ENCODE results near the gene KSR2.

The KSR2 gene

DNA sequence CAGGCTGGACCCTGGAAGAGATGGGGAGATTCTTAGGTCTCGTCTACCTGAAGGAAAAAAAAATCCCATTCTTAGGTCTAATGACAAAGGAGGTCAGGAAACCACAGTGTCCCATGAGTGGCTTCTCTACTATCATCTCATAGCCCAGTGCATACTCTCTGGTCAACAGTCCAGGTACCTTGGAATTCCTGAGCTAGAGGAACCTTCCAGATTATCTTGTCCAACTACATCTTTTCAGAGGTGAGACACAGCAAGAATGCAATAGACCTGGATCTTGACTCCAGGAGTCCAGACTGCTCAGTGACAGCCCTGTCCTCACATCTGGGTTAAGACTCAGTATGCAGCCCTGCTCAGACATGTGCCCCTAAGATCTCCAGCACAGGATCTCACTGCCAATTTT lies 429.9 kb downstream of the KSR2 start:
- no peak for DNase-seq

DNA sequence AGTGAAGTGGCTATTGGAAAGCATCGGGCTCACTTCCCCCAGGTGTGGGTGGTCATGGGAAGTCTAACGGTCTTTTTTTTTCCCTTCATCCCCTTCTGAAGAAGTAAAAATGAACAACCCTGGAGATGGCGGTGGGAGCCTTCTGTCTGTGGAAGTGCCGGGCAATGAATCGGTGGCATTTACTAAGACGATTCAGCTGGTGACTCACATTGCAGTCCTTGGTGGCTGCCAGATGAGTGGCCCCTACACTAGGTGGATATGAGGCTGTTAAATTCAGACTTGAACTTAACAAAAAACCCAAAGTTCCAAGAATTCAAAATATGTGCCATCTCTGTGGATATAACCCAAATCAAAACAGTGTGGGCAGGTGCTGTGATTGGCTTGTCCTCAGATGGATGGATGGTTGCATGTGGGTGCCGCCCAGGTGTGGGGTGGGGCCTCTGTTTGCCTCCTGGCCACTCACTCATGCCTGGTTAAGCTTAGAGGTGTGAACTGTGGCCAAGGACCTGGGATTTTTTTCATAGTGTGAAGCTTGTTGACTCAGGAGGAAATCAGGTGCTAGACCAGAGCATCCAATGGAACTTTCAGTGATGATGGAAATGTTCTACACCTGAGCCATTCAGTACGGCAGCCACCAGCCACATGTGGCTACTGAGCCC lies 430.6 kb downstream of the KSR2 start:
- peak in 1 of 58 donors; percentile 3 for DNase-seq

DNA sequence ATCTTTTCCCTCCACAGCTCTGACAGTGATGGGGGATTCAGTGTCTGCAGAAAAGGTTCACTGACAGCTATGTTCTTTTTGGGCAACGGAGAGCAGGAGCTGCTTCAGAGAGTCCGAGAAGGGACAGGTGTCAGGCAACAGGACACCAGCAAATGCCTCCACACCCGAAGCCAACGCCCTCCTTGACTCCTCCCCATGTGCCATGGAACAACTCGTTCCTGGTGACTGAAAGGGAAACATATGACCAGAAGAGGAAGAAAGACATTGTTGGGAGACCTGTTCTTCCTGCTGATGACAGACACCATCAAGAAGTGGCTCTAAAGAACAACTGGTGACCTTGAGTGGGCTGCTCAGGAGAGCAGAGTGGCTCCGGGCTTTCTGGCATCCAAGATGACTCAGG lies 435.1 kb downstream of the KSR2 start:
- DNase-seq, result no peak

DNA sequence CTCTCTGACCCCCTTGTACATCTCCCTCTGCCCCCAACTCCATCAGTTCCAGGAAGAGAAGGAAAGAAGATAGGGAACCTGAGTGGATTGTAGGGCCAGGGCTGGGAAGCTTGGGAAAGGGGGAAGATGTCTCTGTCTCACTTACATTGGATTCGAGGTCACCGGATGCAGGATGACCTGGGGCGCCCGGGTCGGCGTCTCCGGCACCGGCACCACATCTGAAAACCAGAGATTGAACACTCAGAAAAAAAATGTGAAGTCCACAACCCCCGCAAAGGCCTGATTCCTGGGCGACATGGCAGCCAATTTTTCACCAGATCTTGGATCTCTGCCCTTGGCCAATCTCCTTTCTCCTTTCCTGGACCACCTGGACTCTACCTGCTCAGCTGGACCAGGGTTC lies 438.0 kb downstream of the KSR2 start:
- no peak for DNase-seq

DNA sequence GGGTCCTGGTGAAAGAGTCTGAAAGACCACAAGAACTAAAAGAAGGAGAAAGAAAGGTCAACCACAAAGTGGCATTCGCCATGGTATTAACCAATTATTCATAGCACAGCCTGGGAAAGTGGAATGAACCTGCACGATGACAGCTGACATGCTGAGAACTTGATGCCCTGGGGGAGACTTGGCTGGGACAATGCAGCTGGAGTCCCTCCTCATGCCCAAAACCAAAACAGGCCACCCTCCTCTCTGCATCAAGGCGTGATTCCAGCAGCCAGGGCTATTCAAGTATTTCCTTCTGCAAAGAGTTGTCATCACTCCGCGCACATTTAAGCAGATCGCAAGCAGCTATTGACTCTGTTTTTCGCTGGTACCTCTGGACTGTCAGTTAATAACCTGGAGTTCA lies 440.3 kb downstream of the KSR2 start:
- no peak for DNase-seq

DNA sequence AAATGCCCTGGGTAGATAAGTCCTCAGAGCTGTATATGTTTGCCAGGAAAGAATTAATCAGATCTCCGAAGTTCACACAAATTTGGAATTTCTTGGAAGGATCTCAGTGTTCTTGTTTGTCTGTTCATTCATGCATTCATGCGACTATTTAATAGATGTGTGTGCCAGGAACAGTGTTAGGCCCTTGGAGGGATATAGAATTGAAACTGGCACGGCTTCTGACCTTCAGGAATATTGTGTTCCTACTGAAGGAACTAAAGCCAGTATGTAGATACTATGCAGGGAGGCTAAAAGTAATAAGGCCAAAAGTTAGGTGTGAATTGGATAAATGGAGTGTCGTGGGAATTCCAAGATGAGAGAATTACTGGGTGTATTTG lies 441.3 kb downstream of the KSR2 start:
- DNase-seq, result no peak

DNA sequence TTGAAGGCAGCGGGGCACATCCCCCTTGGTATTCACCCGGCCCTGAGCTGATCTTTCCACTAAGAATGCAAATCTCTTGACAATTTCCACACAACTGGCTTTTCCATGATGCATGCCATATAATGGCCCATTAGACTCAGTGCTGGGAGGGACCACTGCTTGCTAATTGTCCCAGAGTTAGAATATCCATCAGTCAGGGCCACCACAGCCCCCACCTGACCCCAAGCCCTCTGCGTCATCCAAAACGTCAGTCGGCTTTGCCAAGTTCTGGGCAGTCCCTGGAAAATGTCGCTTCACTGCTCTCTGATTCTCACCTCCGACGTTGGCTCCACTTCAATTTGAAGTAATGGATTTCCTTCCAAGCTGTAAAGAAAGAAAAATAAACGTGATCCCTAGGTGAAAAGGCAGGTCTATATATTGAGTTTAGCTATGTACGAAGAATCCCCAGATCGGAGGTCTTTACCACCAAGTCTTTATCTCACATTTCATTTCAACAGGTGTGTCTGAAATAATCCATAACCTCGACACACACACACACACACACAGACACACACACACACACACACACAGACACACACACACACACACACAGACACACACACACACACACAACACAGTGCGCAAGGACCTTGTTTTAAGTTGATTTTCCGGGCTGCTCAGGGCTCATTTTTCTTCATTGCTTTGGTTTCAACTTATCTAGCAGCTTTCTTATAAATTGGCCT lies 441.9 kb downstream of the KSR2 start:
- DNase-seq, result no peak

DNA sequence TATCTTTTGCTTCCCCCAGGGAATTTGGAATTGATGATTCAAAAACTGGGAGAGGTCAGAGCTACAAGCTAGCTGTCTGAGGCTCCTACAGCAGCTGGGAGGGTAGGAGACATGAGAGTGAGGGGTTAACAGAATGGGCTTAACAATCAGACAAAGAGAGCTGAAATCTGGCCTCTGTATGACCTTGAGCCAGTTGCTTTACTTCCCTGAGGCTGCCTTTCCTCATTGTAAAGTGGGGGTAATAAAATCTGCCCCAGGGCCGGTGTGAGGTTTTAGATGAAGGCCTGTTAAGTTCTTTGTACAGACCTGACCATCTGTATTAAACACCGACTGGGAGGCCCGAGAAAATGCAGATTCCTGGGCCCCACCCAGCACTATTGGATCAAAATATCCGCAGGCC lies 443.0 kb downstream of the KSR2 start:
- DNase-seq, result no peak

DNA sequence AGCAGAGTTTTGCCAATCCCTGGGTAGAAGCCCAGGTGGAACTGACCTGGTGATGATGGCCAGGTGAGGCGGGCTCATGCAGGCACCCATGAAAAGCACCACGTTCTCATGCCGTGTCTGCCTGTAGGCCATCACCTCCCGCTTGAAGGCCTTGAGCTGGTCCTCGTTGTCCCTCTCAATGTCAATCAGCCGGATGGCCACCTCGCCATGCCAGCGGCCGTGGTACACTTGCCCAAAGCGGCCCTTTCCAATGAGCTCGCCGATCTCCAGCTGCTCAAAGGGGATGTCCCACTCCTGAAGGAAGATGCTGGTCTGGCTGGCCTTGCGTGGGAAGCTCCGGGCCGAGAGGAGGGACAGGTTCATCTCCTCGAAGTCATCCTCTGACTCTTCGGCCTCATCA lies 444.0 kb downstream of the KSR2 start:
- DNase-seq, result no peak

DNA sequence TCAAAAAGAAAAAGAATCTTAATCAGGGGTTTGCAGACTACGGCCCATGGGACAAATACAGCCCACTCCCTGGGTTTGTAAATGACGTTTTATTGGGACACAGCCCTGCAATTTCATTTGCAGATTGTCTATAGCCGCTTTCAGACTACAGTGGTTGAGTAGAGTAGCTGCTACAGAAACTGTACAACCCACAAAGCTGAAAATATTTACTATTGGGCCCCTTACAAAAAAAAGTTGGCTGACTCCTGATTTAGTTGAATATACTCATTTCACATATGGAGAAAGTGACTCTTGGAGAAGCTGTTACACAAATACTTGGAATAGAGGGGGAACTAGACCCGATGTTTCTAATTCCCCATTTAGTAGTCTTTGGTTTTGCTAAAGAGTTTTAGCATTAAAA lies 444.8 kb downstream of the KSR2 start:
- no peak for DNase-seq

DNA sequence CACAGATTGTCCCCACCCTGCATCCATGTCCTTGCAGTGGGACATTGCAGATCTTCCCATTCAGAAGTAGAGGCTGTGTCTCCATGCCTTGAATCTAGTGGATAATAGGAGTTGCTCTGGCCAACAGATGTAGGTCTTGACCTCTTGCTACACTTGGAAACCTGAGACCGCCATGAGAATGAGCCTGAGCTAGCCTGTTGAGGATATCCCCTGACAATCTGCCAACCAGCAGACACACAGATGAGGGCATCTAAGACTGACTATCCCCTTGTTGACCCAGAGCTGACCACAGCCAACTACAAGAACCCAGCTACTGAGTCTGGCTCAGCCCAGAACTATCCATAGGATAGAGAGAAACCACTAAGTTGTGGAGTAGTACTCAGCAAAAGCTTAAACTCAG lies 446.2 kb downstream of the KSR2 start:
- DNase-seq, result no peak

DNA sequence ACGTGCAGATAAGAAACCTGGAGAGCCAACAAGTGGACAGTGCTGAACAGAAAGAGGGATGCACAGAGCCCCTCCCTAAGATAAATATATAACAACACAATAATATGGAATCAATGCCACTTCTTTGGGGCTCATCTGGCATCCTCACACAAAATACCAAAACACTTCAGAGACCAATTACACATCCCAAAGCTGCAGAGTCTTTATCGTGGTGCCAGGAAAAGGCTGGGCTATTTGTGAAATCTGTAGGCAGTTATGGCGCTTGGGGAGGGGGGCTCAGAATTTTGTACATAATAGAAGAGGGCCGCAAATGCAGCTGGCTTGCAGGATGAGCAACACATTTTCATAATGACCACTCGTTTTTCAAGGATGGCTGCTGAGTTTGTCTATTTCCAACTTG lies 446.9 kb downstream of the KSR2 start:
- no peak for DNase-seq

DNA sequence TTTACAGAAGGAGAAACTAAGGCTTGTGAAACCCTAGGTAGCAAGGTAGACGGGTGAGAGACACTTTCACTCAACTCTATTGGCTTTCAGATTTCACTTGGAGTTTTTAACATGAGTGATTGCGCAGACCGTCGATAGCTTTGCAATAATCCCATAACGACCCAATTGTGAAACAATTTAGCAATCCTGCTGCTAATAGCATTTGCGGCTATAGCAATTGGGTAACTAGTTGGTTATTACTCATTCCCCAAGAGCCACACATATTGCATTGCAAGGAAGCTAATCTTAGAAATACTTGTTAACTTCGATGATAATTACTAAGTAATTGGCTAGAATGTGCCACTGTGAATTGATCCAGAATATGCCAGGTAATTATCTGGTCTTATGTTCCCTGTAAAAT lies 447.4 kb downstream of the KSR2 start:
- no peak for DNase-seq

DNA sequence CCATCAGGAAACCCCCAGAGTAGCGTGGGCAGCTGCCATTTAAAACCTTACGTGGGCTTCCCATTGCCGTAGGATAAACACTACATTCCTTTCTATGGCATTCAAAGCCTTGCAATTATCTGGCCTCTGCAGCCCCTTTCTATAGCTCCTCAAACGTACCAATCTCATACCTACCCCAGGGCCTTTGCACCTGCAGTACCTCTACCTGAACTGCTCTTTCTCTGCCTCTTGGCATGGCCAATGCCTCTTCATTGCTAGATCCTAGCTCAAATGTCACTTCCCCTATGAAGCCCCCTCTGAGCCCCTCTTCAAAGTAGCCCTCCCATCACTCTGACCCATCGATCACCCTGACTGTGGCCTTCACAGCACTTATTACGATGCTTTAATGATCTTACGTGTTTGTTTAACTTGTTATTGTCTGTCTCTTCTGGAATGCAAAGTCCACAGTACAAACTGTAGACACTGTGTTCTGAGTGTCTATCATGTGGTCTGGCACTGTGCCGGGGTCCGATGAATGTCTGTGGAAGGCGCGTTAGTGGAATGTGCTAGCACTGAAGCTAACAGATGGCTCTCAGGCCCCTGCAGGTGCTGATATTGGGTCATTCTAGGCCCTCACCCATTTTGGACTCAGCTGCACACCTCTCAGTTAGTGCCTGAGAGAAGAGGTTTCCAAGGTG lies 450.1 kb downstream of the KSR2 start:
- peak in 5 of 58 donors; percentile 1 to 11 (median 6) for DNase-seq

DNA sequence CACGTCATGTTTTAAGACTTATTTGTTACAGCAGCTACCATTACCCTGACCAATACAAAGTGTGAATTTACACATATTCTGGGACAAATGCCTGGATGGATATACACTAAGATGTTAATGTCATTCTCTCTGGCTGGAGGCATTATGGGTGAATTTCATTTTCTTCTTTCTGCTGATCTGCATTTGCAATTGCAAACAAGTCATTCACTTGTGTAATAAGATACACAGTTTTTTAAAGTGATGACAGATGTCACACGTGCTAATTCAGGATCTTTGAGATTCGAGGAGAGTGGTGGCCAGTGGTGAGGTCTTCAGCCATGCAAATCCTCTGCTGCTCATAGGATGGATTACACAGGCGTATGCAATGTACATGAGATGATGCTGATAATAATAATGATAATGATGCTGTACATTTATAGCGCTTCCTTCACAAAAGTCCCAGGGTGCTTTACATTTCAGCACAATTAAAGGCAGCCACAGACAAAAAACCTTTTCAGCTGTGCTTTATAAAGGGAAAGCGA lies 451.5 kb downstream of the KSR2 start:
- no peak for DNase-seq

DNA sequence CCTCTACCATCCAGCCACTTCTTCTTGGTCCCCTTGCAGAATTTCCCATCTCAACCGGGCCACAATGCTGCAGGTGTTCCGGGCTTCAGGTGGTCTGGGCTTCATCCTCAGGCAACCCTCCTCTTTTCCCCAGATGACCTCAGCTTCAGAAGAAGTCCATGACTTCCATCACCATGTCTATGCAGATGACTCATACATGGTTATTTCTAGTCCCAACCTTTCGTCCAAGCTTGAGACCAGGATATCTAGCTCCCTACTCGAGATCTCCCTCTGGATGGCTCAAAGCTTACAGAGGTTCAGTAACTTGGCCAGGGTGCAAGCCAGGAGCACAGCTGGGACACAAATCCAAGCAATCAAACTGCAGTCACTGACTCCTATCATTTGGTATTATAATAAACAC lies 452.8 kb downstream of the KSR2 start:
- no peak for DNase-seq

DNA sequence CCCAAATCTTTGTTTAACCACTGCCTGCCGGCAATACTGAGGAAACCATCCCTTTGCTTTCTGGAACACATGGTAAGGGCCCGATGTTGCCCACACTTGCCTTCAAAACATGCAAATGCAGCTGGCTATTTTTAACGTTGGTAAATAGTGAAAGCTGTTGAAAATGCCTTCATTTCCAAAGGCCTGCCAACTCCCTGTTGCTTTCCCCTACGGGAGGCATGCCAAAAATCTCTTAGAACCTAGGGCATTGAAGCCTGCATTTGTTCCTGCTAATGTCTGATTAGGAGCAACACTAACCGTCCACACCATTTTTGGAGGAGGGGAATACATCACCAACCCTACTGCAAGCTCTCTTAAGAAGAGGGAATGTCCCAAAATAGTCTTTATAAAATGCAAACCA lies 454.8 kb downstream of the KSR2 start:
- DNase-seq, result peak in 48 of 58 donors; percentile 2 to 84 (median 26)

DNA sequence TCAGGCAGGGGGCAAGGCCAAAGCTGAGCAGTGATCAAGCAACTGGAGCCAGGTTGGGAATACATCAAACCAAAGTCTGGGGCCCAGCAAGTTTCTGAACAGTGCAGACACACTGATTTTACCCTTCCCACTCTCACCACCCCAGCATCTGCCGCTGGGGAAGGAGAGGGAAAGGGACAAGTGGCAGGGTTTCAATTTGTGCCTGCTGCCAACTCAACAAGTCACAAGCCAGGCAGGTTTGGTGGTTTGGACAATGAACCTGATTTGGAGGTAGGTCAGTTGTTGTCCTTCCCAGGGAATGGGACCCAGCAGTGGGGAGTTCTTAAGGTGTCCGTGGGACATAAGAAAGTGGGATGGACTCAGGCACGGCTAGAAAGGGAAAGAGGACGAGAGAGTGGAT lies 455.4 kb downstream of the KSR2 start:
- peak in 1 of 58 donors; percentile 2 for DNase-seq

DNA sequence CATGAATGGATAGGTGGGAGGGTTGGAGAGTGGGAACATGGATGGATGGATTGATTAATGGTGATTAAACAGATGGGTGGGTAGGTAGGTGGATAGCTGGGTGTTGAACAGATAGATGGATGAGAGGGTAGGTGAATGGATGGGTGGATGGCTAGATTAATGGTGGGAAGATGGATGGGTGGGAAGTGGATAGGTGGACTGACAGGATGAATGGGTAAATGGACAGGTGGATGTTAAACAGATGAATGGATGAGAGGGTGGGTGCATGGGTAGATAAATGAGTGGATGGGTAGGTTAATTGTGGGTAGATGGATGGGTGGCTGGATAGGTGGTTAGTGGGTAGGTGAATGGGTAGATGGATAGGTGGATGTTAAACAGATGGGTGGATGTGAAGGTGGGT lies 460.3 kb downstream of the KSR2 start:
- DNase-seq, result no peak

DNA sequence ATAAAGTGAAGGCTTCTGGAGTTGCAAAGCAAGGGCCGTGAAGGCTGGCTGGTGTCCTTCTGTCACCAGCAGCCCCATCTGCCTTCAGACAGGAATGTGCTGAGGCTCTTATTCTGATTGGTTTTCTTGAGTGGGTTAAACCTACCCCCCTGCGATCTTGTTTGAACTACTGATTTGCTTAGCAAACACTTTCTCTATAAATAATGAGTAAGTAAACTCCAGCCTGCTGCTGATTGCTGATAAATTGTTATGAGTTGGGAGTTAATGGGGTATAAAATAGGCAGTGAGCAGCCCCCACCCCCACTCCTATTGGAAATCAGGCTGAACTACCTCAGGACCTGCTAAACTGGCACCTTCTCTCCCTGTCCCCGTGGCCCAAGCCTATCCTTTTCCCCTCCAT lies 461.2 kb downstream of the KSR2 start:
- DNase-seq, result no peak

DNA sequence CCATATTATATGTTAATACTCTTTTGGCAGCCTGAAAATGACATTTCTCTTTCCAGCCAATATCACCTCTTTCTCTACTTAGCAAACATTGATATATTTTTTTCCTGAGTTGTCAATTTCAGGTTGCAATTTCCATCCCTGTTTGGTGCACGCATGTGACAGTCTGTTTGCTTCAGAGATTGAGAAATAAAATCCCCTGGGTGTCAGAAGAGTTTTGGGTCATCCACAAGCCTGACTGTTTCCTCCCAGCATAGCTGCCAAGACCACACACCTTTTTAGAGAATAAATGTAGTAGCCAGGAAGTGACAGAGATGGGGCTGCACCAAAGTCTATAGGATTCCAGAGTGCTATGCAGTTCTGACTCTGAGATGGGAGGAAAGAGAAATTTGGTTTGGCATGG lies 462.5 kb downstream of the KSR2 start:
- no peak for DNase-seq

DNA sequence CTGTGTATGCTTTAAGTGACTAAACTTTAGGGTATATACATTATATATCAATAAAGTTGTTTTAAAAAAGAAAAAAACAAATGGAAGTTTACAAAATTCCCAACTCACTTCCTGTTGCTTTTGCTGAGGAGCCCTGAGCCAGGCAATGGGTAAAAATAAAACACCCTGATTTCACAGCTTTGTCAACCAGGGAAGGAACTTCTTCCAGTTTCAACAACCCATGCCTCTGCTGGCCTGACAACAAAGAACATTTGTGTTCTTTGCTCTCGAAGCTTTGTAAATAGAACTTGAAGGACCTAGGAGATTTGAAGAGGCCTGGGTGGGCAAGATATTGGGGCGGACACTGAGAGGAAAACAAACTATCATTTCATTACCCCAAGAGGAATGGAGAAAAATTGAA lies 466.2 kb downstream of the KSR2 start:
- no peak for DNase-seq

DNA sequence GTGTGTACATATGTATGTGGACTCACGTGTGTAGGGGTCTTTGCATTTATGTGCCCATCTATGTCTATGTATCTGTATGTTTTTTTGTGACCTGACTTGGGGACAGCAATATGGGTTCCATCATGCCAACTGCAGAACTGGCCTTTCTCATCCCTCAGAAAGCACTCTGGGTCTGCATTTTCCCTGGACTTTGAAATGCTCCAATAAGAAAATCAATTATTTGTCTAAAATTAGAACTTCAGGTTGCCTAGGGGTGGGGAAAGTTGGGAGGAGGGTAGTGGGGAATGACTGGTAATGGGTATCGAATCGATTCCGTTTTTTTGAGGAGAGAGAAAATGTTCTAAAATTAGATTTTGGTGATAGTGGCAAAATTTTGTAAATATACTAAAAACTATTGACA lies 466.6 kb downstream of the KSR2 start:
- DNase-seq, result no peak

Measured in anterior cingulate cortex (tissue), 58 donors.